ENCODE data around the gene ELF4.

- TF ChIP-seq, protein P1, sequence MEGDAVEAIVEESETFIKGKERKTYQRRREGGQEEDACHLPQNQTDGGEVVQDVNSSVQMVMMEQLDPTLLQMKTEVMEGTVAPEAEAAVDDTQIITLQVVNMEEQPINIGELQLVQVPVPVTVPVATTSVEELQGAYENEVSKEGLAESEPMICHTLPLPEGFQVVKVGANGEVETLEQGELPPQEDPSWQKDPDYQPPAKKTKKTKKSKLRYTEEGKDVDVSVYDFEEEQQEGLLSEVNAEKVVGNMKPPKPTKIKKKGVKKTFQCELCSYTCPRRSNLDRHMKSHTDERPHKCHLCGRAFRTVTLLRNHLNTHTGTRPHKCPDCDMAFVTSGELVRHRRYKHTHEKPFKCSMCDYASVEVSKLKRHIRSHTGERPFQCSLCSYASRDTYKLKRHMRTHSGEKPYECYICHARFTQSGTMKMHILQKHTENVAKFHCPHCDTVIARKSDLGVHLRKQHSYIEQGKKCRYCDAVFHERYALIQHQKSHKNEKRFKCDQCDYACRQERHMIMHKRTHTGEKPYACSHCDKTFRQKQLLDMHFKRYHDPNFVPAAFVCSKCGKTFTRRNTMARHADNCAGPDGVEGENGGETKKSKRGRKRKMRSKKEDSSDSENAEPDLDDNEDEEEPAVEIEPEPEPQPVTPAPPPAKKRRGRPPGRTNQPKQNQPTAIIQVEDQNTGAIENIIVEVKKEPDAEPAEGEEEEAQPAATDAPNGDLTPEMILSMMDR (IDR thresholded peaks at IDR 0.05): no peak
- TF ChIP-seq EP300 (IDR thresholded peaks at IDR 0.05) (no peak), POLR2A (IDR thresholded peaks at IDR 0.05) (no peak)
Measured at GRCh38 chrX:130097507-130098209, 12.6 kb downstream of the ELF4 start.

All from ovary (tissue), 3 donors.